Dendritic cell treated with granulocyte-macrophage colony-stimulating factor and Interleukin-4, amounts not matched to agents 40 ng/mL and 50 ng/mL, for 4 days (primary cell): ENCODE data around the gene SUGP1.
A peak's percentile ranks its signal among the peaks of the same experiment; 100 is the strongest.
"Not testable (repeated sequence)": the region's sequence is repeated elsewhere in the genome, so short reads cannot be mapped to it uniquely, and the experiment has no call there.

ENCODE experiments used
- H3K27ac Mint-ChIP-seq: one replicate; pipeline ENCODE4 v1.8.0; 2022; ENCODE audit warnings: mild to moderate bottlenecking, mixed read lengths
- H3K27me3 Mint-ChIP-seq: one replicate; pipeline ENCODE4 v1.8.0; 2022; ENCODE audit warnings: mild to moderate bottlenecking, mixed read lengths
- H3K36me3 Mint-ChIP-seq: one replicate; pipeline ENCODE4 v1.8.0; 2022; ENCODE audit warnings: low read depth, mixed read lengths
- H3K4me1 Mint-ChIP-seq: one replicate; pipeline ENCODE4 v1.8.0; 2022; ENCODE audit warnings: low read depth, mixed read lengths
- H3K4me3 Mint-ChIP-seq: one replicate; pipeline ENCODE4 v1.8.0; 2022; ENCODE audit warnings: mild to moderate bottlenecking, moderate library complexity, mixed read lengths
- H3K9me3 Mint-ChIP-seq: one replicate; pipeline ENCODE4 v1.8.0; 2022; ENCODE audit warnings: mixed read lengths
- intact Hi-C: fragments of 100-400 bp; cut with micrococcal nuclease; formaldehyde crosslinking; loops from one replicate; pipeline ENCODE4 v1.15.0; 2022

The SUGP1 gene

GRCh38 chr19:19320361-19321140 lies at the start of gene SUGP1, which contains the start of gene MAU2:
SUGP1 (minus strand) TSS chr19:19320509; CDS start chr19:19320496, 13 bp downstream.
MAU2 (plus strand) TSS chr19:19320829; CDS start chr19:19320860, 31 bp downstream.
- no peaks in the 10 kb centered on the region for H3K9me3 Mint-ChIP-seq
- peak within 1 kb of the TSS; percentile 95 for H3K4me3 Mint-ChIP-seq
- peak within 1 kb of the TSS; percentile 99 for H3K27ac Mint-ChIP-seq
- H3K36me3 Mint-ChIP-seq = peaks cover 62% of the 10 kb centered on the region
- no peaks in the 10 kb centered on the region for H3K27me3 Mint-ChIP-seq
- peaks cover 39% of the 10 kb centered on the region for H3K4me1 Mint-ChIP-seq
- intact Hi-C loops = no loop called here

GRCh38 chr19:19368087-19368486 lies 47.8 kb upstream of the SUGP1 start:
- H3K27ac Mint-ChIP-seq = peak overlapping the region; percentile 27
- H3K27me3 Mint-ChIP-seq = no peaks in the 10 kb centered on the region
- no peak overlapping the region for H3K4me3 Mint-ChIP-seq
- peaks cover 21% of the 10 kb centered on the region for H3K4me1 Mint-ChIP-seq
- intact Hi-C loops = no loop called here
- no peaks in the 10 kb centered on the region for H3K9me3 Mint-ChIP-seq
- H3K36me3 Mint-ChIP-seq = no peaks in the 10 kb centered on the region

- no peak overlapping the region for H3K4me3 Mint-ChIP-seq
- no peaks in the 10 kb centered on the region for H3K9me3 Mint-ChIP-seq
- no peaks in the 10 kb centered on the region for H3K36me3 Mint-ChIP-seq
- H3K27ac Mint-ChIP-seq = peak overlapping the region; percentile 72
- intact Hi-C loops = loop anchor here (1.0 to 2.0 kb wide), 3 partner anchors 20 to 124 kb away; no protein-coding TSS in a partner anchor
- H3K27me3 Mint-ChIP-seq = no peaks in the 10 kb centered on the region
- H3K4me1 Mint-ChIP-seq = peaks cover 24% of the 10 kb centered on the region
These were observed 46.4 kb upstream of the SUGP1 start for GRCh38 chr19:19366434-19367396.

GRCh38 chr19:19362075-19362474 lies 41.8 kb upstream of the SUGP1 start:
- H3K27me3 Mint-ChIP-seq = no peaks in the 10 kb centered on the region
- peaks cover 31% of the 10 kb centered on the region for H3K4me1 Mint-ChIP-seq
- peaks cover 24% of the 10 kb centered on the region for H3K36me3 Mint-ChIP-seq
- peak overlapping the region; percentile 23 for H3K27ac Mint-ChIP-seq
- H3K9me3 Mint-ChIP-seq = no peaks in the 10 kb centered on the region
- intact Hi-C loops = no loop called here
- no peak overlapping the region for H3K4me3 Mint-ChIP-seq

- intact Hi-C loops = no loop called here
- no peaks in the 10 kb centered on the region for H3K9me3 Mint-ChIP-seq
- H3K27ac Mint-ChIP-seq = peak overlapping the region; percentile 23
- H3K4me3 Mint-ChIP-seq = no peak overlapping the region
- H3K36me3 Mint-ChIP-seq = peaks cover 33% of the 10 kb centered on the region
- H3K4me1 Mint-ChIP-seq = peaks cover 24% of the 10 kb centered on the region
- H3K27me3 Mint-ChIP-seq = no peaks in the 10 kb centered on the region
These were observed 40.8 kb upstream of the SUGP1 start for GRCh38 chr19:19361075-19361594.

GRCh38 chr19:19356901-19357566 lies 36.7 kb upstream of the SUGP1 start:
- Mint-ChIP-seq H3K4me3 (no peak overlapping the region), H3K27ac (no peak overlapping the region), H3K9me3 (no peaks in the 10 kb centered on the region), H3K27me3 (no peaks in the 10 kb centered on the region), H3K36me3 (peaks cover 74% of the 10 kb centered on the region), H3K4me1 (peaks cover 13% of the 10 kb centered on the region)
- intact Hi-C loops = no loop called here

- Mint-ChIP-seq H3K27ac (no peak overlapping the region), H3K27me3 (no peaks in the 10 kb centered on the region)
These were observed 36.2 kb upstream of the SUGP1 start for GRCh38 chr19:19356500-19356899.

GRCh38 chr19:19355606-19356139 lies 35.4 kb upstream of the SUGP1 start:
- H3K36me3 Mint-ChIP-seq = peaks cover 88% of the 10 kb centered on the region
- no peak overlapping the region for H3K4me3 Mint-ChIP-seq
- peak overlapping the region; percentile 12 for H3K27ac Mint-ChIP-seq

More at GRCh38 chr19:19356500-19356899, 36.2 kb upstream of the SUGP1 start:
- Mint-ChIP-seq H3K4me3 (no peak overlapping the region), H3K4me1 (peaks cover 8% of the 10 kb centered on the region), H3K9me3 (no peaks in the 10 kb centered on the region), H3K36me3 (peaks cover 79% of the 10 kb centered on the region)
- intact Hi-C loops = no loop called here

GRCh38 chr19:19354932-19355331 lies 34.6 kb upstream of the SUGP1 start:
- intact Hi-C loops = no loop called here
- Mint-ChIP-seq H3K9me3 (no peaks in the 10 kb centered on the region), H3K4me3 (no peak overlapping the region), H3K27me3 (no peaks in the 10 kb centered on the region), H3K27ac (no peak overlapping the region), H3K4me1 (no peaks in the 10 kb centered on the region), H3K36me3 (peaks cover 95% of the 10 kb centered on the region)

More at GRCh38 chr19:19355606-19356139, 35.4 kb upstream of the SUGP1 start:
- no peaks in the 10 kb centered on the region for H3K4me1 Mint-ChIP-seq
- no peaks in the 10 kb centered on the region for H3K27me3 Mint-ChIP-seq
- no peaks in the 10 kb centered on the region for H3K9me3 Mint-ChIP-seq
- intact Hi-C loops = no loop called here

- Mint-ChIP-seq H3K27ac (no peak overlapping the region), H3K4me3 (no peak overlapping the region), H3K27me3 (no peaks in the 10 kb centered on the region), H3K9me3 (no peaks in the 10 kb centered on the region), H3K36me3 (peaks cover 100% of the 10 kb centered on the region), H3K4me1 (no peaks in the 10 kb centered on the region)
- intact Hi-C loops = no loop called here
These were observed 33.7 kb upstream of the SUGP1 start for GRCh38 chr19:19354007-19354406.

- H3K4me3 Mint-ChIP-seq = no peak overlapping the region
- H3K27ac Mint-ChIP-seq = no peak overlapping the region
- no peaks in the 10 kb centered on the region for H3K27me3 Mint-ChIP-seq
- intact Hi-C loops = no loop called here
- no peaks in the 10 kb centered on the region for H3K9me3 Mint-ChIP-seq
- H3K4me1 Mint-ChIP-seq = no peaks in the 10 kb centered on the region
- peaks cover 100% of the 10 kb centered on the region for H3K36me3 Mint-ChIP-seq
These were observed 32.5 kb upstream of the SUGP1 start for GRCh38 chr19:19352823-19353222.

- H3K27me3 Mint-ChIP-seq, H3K4me1 Mint-ChIP-seq, H3K27ac Mint-ChIP-seq, H3K9me3 Mint-ChIP-seq, H3K4me3 Mint-ChIP-seq, intact Hi-C loops: not testable (repeated sequence)
- H3K36me3 Mint-ChIP-seq = peaks cover 100% of the 10 kb centered on the region
These were observed 30.4 kb upstream of the SUGP1 start for GRCh38 chr19:19350756-19351155.

- no peaks in the 10 kb centered on the region for H3K27me3 Mint-ChIP-seq
- peaks cover 100% of the 10 kb centered on the region for H3K36me3 Mint-ChIP-seq
- no peak overlapping the region for H3K27ac Mint-ChIP-seq
- H3K9me3 Mint-ChIP-seq = no peaks in the 10 kb centered on the region
- no peak overlapping the region for H3K4me3 Mint-ChIP-seq
- no peaks in the 10 kb centered on the region for H3K4me1 Mint-ChIP-seq
- intact Hi-C loops = no loop called here
These were observed 29.1 kb upstream of the SUGP1 start for GRCh38 chr19:19349365-19349764.
